GM18907 (cell line): Measurements from ENCODE around the gene SLC27A2.
A peak's percentile ranks its signal among the peaks of the same experiment; 100 is the strongest.

Source experiments
- ATAC-seq: cut with Tn5 transposase; IDR thresholded peaks from one replicate; pipeline ENCODE4 v1.9.1; 2021; ENCODE audit warnings: mild to moderate bottlenecking, moderate library complexity; ENCODE audit not compliant: unreplicated experiment

Gene SLC27A2

DNA sequence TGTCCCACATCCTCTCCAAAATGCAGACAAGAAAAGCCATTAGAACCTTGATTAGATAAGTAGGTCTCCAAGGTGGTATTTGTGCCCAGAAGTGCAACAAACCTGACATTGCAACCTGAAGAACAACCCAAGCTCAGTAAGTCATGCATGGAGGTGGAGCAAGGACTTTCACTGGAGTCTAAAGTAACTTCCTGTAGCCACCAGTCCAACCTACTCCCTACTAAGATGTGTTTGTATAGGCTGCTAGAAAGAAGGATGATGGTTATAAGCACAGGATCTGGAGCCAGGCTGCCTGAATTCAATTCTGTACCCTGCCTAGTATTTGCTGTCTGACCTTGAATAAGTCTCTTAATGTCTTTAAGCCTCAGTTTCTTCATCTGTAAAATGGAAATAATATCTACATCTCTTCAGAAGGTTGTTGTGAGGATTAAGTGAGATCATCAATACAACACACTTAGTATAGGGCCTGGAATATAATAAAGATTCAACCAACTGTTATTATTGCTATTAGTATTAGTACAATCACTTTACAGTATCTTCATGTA, 51.3 kb downstream of the SLC27A2 start:
- ATAC-seq = no peak

DNA sequence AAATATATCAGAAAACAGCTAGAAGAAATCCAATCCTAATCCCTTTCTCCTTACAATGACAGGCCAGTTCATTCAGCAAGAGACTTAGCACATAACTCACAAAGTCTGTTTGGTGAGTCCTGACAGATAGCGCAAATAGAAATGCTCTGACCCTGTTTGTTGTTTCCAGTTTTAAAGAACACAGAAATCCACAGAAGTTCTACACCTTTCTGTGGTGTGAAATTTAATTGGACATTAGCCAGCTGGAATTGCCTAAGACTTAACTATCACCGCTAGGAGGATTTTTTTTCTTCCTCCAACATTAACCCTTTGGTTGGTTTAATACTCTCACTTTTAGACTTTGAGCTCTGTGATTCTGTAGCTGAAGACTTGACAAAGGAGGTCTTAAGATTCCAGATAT, 52.8 kb downstream of the SLC27A2 start:
- ATAC-seq = no peak

DNA sequence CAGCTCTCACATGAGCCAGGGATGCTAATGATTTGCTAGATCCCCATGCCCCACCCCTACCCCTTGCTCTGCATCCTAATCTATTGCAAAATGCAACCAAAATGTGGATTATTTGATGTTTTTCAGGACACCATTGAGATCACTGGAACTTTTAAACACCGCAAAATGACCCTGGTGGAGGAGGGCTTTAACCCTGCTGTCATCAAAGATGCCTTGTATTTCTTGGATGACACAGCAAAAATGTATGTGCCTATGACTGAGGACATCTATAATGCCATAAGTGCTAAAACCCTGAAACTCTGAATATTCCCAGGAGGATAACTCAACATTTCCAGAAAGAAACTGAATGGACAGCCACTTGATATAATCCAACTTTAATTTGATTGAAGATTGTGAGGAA, 53.8 kb downstream of the SLC27A2 start:
- ATAC-seq = no peak

DNA sequence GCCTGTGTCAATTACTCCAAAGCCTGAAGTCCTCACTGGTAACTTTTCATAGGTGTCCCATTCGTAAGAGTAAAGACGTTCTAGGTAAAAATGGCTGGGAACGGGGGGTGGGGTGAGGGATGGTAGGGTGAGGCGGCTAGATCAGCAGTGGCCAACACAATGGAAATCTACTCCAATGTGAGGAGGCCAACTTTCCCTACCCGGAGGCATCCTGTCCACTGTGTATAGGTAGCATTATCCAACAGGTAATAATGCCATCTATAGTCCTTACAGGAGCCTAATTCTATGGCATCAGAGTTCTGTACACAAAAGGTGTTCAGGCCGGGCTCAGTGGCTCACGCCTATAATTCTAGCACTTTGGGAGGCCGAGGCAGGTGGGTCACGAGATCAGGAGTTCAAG, 54.4 kb downstream of the SLC27A2 start:
- no peak for ATAC-seq

DNA sequence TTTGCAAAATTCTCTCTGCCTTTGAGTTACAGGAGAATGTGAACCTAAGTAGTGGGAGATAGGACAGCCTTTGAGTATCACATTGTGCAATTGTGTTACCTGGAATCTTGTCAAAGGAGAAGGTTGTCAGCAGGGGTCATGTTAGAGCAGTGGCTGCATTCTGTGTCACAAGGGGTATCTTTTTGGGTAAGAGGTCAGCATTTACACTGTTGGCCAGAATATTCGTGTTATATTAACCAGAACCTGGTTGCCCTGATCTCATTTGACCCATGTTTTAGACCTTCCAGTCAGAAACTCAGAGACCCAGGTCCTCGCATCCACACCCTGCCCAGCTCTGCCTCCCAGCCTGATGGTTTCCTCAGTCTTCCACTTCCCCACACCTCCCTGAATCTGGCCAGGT, 56.3 kb downstream of the SLC27A2 start:
- ATAC-seq = no peak

DNA sequence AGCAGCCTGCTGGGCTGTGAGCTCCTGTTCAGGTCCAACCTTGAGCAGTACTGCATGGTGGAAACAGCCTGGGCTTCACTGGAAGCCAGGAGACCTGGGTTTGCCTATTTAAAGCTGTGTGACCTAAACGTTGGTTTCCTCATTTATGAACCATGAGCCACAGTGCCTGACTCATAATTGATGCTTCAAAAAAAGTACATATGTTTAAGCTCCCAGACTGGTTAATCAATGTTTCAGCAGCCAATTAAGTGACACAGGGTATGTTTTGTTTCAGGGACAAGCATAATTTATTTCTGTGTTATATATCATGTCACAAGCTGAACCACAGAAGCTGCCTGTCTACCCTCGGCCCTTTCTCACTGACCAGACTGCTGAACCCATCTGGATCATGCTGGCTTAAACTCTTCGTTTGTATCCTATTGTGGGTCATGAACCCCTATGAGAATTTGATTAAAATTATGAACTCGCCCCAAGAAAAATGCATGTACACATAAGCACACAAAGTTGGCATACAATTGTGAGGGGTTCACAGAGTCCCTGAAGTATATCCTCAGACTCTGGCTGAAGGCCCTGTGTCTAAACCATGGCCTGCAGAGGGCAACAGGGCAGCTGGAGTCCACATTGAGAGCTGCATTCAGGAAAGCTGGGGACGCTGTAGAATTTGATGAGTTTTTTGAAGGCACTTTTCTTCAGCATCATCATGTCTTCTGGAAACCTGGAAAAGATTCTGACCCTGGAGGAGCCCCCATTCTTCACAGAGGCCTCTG, 59.9 kb downstream of the SLC27A2 start:
- no peak for ATAC-seq

DNA sequence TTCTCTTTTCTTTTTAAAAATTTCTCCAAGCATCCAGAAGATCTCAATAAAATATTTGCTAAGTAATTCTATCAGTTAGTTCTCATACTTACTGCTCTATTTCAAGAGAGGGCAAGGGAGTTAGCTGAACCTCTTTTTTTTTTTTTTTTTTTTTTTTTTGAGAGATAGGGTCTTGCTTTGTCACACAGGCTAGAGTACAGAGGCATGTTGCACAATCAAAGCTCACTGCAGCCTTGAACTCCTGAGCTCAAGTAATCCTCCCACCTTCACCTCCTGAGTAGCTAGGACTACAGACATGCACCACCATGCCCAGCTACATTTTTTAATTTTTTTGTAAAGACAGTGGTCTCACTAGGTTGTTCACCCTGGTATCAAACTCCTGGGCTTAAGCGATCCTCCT, 62.2 kb downstream of the SLC27A2 start:
- ATAC-seq = no peak

DNA sequence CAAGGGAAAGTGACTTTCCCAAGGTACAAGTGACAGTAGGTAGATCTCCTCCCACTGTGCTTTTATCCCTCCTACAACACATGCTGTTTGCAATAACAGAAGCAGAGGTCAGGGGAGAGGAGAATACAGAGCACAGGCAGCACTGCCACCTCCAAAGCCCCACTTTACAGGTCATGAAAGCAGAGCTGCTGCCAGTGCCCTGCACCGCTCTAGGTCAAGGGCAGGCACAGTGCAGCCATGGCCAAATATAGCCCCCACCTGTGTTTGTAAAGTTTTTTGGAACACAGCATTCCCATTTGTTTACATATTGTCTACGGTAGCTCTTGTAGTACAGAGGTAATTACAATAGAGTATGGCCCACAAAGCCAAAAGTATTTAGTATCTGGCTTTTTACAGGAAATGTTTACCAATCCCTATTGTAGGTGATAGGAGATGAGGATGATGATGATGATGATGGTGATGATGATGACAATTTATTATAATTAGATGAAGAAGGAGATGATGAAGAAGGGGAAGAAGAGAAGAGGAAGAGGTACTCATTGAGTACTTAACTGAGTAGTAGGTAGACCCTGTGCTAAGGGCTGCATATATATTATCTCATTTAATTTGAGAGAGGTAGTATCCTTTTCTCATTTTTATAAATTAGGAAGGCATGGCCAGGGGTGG, 63.1 kb downstream of the SLC27A2 start:
- ATAC-seq = no peak

DNA sequence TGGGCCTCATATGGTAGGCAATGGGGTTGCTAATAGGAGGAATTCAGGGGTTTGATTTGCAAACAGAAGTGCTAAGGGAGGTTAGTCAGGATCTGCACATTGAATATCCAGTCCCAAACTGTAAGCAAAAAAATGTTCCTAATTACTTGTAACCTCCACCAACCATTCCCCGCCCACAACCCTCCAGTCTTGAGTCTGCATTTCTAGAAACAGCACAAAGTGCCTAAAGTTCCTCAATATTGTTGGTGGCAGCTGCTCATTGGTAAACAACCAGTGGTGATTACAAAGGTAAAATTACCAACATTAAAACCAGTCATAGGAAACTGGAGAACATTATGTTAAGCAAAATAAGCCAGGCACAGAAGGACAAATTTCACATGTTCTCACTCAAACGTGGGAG, 64.6 kb downstream of the SLC27A2 start:
- no peak for ATAC-seq

DNA sequence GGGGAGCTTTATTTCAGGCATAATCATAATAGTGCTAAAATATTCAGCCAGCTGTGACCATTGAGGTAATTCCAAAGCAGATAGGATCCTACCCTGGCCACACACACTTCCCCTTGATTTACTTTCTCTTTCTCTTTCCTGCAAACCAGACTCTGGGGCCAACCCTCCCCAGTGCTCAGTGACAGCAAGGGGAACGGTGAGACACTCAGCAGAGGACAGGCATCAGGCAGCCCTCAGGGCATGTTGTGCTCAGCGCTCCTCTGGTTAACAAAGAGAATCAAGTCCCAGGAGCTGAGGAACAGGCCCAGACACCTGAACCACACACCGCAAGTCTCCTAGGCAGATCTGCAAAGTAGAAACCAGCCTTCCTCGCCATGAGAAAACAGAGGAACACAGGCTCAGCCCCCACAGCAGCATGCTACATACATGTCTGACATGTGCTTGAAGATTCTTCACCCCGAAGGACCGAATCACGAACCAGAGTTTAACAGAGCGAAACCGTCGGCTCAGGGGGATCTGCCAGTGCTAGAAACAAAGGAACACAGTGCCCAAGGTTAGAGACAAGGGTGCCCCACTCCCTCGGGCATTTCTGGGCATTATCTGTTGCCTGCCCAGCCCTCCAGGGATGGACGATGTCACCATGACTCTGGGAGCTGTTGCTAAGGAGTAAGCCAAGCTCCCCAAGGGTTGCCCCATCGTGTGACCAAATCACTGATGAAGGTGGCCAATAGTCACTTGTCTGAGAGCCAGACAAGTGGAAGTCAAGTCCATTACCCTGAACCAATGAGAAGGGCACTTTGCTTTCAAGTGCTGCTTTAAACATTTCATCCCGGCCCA, 66.0 kb downstream of the SLC27A2 start:
- peak; percentile 90 for ATAC-seq

DNA sequence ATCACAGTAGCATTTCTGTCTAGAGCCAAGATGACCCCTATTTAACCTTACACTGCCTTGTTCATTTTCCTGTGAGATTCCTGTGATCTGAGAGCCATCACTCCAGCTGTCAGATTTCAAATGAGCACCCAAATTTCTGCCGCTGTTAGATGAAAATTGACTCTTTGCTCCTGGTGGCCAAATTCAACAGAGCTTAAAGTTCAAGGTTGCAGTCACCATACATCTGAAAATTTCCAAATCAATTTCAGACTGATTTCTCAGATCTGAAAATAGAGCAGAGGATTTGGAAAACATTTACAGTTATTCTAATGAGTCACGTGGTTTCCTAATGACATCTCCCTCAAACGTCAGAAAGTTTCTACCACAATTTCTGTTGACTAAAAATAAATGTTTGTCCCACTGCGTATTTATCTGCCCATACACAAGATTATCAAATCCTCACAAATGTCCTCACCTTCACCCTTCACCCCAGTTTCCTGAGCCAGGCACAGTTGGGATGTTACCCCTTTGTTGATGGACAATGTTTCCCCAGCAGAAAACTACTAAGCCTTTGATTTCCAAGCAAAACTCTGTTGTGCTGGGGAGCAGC, 67.1 kb downstream of the SLC27A2 start:
- ATAC-seq = no peak

DNA sequence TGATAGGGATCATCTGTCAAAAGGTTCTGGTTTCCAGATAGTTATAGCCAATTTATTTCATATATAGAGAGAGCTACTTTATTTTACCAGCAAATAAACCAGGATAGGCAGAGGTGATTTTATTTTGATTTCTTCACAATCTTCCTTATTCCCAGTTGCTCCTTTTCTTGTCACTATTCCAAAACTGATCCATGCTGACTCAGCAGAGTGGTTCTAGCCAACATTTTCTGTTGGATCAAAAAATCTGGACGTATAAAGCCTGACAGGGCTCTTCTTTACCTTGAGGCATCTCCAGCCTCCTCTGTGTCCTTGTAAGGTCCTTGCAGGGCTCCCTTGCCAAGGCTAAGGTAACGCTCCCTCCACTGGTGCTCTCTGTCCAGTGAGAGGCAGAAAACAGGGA, 67.7 kb downstream of the SLC27A2 start:
- no peak for ATAC-seq

DNA sequence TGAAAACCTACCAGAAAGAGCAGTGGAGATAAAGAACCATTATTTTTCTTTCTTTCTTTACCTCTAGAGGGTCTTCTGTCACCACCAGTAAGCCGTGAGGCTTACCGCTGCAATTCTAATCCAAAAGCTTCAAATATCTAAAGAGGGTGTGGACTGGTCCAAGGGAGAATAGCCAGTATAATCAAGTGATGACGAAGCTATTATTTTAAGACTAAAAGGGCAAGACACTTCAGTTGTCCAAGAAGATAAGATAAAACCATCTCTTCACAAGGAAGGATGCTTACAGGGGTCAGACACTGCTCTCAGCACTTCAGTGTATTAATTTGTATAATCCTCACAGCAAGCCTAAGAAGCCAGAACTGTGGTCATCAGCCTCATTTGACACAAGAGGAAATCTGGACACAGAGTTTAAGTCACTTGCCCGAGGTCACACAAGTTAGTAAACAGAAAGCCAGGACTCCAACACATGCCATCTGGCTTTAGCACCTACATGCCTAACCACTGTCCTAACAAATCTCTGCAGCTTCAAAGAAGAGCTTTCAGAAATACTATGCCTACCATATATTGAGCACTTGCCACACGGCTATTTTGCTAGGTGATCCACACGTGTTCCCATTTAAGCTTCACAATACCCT, 68.9 kb downstream of the SLC27A2 start:
- no peak for ATAC-seq

DNA sequence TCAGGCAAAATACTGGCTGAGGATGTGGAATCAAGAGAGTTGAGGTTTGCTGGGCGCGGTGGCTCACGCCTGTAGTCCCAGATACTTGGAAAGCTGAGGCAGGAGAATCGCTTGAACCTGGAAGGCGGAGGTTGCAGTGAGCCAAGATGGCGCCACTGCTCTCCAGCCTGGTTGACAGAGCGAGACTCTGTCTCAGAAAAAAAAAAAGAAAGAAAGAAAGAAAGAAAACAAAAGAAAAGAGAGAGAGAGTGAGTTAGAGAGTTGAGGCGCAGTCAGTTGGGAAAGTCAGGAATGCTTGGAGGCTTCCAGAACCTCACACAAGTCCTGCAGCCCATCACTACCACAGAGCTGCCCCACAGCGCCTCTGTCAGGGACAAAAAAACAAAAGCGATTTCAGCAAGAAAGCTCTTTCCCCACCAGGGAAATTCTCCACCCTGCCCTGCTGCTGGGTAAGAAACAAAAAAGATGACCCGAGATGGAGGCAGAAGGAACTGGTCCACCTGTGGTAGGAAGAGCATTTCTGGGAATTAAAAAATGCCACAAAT, 69.7 kb downstream of the SLC27A2 start:
- ATAC-seq = no peak

DNA sequence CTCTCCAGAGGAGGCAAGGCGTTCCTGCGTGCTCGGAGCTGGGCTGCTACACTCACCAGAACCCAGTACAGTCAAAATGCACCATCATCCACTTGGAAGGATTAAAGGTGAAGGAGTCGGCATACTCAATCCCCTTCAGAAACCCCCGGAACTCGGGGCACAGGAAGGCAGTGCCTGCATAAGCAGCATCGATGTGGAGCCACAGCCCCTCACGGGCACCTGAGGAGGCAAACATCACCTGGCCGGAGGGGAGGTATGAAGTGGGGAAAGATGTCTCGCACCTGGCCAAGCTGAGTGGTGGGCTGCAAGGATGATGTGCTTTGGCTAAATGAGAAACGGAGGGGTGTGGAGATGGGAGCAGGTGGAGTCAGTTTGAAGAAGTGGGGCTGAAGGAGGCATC, 70.6 kb downstream of the SLC27A2 start:
- ATAC-seq = no peak

DNA sequence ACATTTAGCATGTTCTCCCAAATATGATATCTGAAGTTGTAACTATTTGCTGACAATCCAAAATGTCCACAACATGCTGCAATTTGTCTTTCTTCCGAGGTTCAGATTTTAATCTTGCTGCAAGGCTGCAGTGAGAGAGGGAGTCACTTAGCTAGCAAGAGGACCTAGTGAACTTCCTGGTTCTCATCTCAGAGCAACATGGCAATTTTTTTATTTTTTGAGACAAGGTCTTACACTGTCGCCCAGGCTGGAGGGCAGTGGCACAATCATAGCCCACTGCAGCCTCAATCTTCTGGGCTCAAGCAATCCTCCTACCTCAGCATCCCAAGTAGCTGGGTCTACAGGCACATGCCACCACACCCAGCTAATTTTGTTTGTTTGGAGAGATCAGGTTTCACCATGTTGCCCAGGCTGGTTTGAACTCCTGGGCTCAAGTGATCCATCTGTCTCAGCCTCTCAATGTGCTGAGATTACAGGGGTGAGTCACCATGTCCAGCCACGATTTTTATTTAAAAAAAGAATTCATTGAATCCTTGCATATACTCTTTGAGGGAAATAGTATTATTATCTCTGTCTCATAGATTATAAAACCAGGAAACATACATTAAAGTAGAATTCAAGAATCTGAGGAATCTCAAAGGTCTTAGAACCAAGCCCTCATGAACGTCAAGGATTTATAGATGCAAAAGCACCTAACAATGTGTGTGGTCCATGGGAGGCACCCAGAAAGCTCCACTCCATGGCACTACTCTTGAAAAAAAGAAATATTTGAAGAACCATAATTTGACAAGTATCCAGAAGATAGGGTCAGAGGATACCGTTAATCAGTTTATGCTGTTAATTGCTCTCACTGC, 74.4 kb downstream of the SLC27A2 start:
- no peak for ATAC-seq

DNA sequence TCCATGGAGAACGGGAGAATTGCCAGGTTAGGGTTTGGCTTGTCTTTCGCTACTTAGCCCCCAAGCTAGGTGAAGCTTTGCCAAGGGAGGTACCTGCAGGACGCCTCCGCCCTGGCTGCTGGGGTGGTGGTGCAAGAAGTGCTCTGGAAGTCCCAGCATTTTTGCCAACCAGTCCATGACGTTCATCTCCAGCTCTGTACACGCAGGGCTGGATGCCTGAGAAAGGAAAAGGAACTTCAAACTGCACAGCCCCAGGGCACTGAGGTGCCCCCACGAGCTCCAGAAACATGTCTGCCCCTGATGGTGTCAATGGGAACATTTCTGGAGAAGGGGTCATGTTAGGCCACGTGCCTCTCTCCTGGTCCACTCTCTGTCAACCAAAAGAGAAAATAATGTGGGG, 75.3 kb downstream of the SLC27A2 start:
- ATAC-seq = no peak

DNA sequence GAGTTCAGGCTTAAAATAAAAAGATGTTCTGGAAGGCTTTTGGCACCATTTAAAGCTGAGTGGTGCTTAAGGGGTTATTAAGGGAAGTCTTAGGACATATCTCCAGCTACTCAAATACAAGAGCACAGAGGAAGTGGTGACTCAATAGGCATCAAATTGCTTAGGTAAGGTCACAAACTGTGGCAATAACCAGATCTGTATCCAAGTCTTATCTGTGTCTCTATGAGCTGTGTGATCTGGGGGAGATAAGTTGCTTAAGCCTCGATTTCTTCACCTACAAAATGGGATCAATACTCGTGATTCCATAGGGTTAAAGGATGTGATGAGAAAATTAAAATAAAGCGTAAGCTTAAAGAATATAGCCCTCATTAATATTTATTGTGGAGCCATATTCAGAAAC, 75.9 kb downstream of the SLC27A2 start:
- ATAC-seq = no peak

DNA sequence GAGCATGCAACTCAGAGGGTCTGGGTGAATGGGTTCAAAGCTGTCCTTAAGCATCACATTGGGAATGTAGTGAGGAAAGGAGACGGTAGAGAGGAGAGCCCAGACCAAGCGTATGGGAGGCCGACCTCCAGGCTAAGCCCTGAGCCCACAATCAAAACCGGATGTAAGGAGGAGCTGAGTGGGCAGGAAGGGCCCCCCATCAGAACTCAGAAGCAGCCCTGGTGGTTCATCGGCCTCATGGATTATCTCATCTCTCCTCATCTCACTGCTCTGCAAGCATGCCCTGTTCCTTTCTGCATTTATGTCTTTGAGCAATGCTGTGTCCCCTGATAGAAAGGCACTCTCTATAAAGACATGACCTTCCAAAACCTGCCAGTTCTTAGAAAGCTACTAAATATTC, 77.3 kb downstream of the SLC27A2 start:
- ATAC-seq = no peak
